Upper lobe of right lung (tissue), 1 donor: Measurements from ENCODE around the gene CRIP3. TPM values are rescaled to one million over a fixed set of nuclear protein-coding genes. Genes with fewer than 3 reads are reported as not detected.

Experiments
- ATAC-seq: fragments of 200-7000 bp; cut with Tn5 transposase; one replicate; pipeline ENCODE4 v1.9.1; 2020; ENCODE audit warnings: mild to moderate bottlenecking, moderate library complexity
- DNase-seq: peaks from one replicate; pipeline ENCODE4 v3.0.0-alpha.2; 2020
- H3K27ac ChIP-seq: fragments of 200-600 bp; one replicate; pipeline ENCODE4 v1.8.0; 2022
- H3K27me3 ChIP-seq: fragments of 200-600 bp; one replicate; pipeline ENCODE4 v1.8.0; 2022; ENCODE audit warnings: mild to moderate bottlenecking
- H3K36me3 ChIP-seq: fragments of 200-600 bp; one replicate; pipeline ENCODE4 v1.8.0; 2022
- H3K4me1 ChIP-seq: fragments of 200-600 bp; one replicate; pipeline ENCODE4 v1.8.0; 2022
- H3K4me3 ChIP-seq: fragments of 200-600 bp; one replicate; pipeline ENCODE4 v1.8.0; 2022; ENCODE audit warnings: mild to moderate bottlenecking
- H3K9me3 ChIP-seq: fragments of 200-600 bp; one replicate; pipeline ENCODE4 v1.8.0; 2022
- CTCF ChIP-seq: fragments of 200-600 bp; IDR thresholded peaks from one replicate; pipeline ENCODE4 v1.8.0; 2022; ENCODE audit warnings: antibody characterized with exemption
- intact Hi-C: fragments of 100-400 bp; cut with DNase I; formaldehyde crosslinking; loops from one replicate; pipeline ENCODE4 v1.11.0; 2022
- total RNA-seq: library from RNA; stranded (reverse); fragmentation: NEBNext Ultra II Directional; extraction: Animal tissue kit (Norgen Biotek cat#: 25700); gene quantifications from one replicate; pipeline ENCODE4 v1.2.1, GENCODE V29; 2021
- donor health status: DM: no; HTN: yes; CAD: no; lungs with severe emphysema.

CRIP3 gene
- total RNA-seq, 1 donor from 2014 or later: 0.90 TPM

- intact Hi-C loops: no loop called here
- no peaks in the 10 kb centered on the region for H3K36me3 ChIP-seq
- no peak for DNase-seq
- H3K27ac ChIP-seq: no peak overlapping the region
- H3K4me1 ChIP-seq: no peaks in the 10 kb centered on the region
- ATAC-seq: no peak
- H3K4me3 ChIP-seq: no peak overlapping the region
- no peaks in the 10 kb centered on the region for H3K9me3 ChIP-seq
- TF ChIP-seq CTCF: no peak
- H3K27me3 ChIP-seq: peaks cover 34% of the 10 kb centered on the region
Measured at GRCh38 chr6:43282060-43282459, 26.6 kb downstream of the CRIP3 start.

- no peak for ATAC-seq
- peaks cover 41% of the 10 kb centered on the region for H3K27me3 ChIP-seq
Measured at GRCh38 chr6:43280234-43280633, 28.4 kb downstream of the CRIP3 start.

GRCh38 chr6:43278524-43279078, 30.0 kb downstream of the CRIP3 start:
- peaks cover 32% of the 10 kb centered on the region for H3K27me3 ChIP-seq
- no peak for ATAC-seq

More at GRCh38 chr6:43280234-43280633, 28.4 kb downstream of the CRIP3 start:
- intact Hi-C loops: no loop called here
- no peaks in the 10 kb centered on the region for H3K4me1 ChIP-seq
- H3K4me3 ChIP-seq: no peak overlapping the region
- H3K27ac ChIP-seq: no peak overlapping the region
- TF ChIP-seq CTCF: no peak
- no peaks in the 10 kb centered on the region for H3K9me3 ChIP-seq
- H3K36me3 ChIP-seq: no peaks in the 10 kb centered on the region
- DNase-seq: no peak

GRCh38 chr6:43277643-43278523, 30.7 kb downstream of the CRIP3 start:
- Histone ChIP-seq H3K4me1 (no peaks in the 10 kb centered on the region), H3K4me3 (no peak overlapping the region), H3K27me3 (peaks cover 25% of the 10 kb centered on the region), H3K27ac (no peak overlapping the region), H3K9me3 (no peaks in the 10 kb centered on the region), H3K36me3 (no peaks in the 10 kb centered on the region)
- TF ChIP-seq CTCF: no peak
- ATAC-seq (no peak), DNase-seq (no peak)
- intact Hi-C loops: no loop called here

More at GRCh38 chr6:43278524-43279078, 30.0 kb downstream of the CRIP3 start:
- no peak overlapping the region for H3K27ac ChIP-seq
- no peaks in the 10 kb centered on the region for H3K36me3 ChIP-seq
- H3K4me1 ChIP-seq: no peaks in the 10 kb centered on the region
- TF ChIP-seq CTCF: no peak
- no peak for DNase-seq
- no peaks in the 10 kb centered on the region for H3K9me3 ChIP-seq
- intact Hi-C loops: no loop called here
- no peak overlapping the region for H3K4me3 ChIP-seq

- ATAC-seq: no peak
- peaks cover 25% of the 10 kb centered on the region for H3K27me3 ChIP-seq
Measured at GRCh38 chr6:43277306-43277642, 31.4 kb downstream of the CRIP3 start.

More at GRCh38 chr6:43277306-43277642, 31.4 kb downstream of the CRIP3 start:
- no peaks in the 10 kb centered on the region for H3K9me3 ChIP-seq
- no peaks in the 10 kb centered on the region for H3K36me3 ChIP-seq
- no peaks in the 10 kb centered on the region for H3K4me1 ChIP-seq
- H3K4me3 ChIP-seq: no peak overlapping the region
- no peak for DNase-seq
- H3K27ac ChIP-seq: no peak overlapping the region
- no peak for TF ChIP-seq CTCF
- intact Hi-C loops: no loop called here
